Epithelial cell of prostate (primary cell): ENCODE results near the gene ZBTB16.

Experiments used
- DNase-seq: peaks from one replicate; pipeline ENCODE4 v3.0.0-alpha.2; 2011; ENCODE audit warnings: low read depth, low spot score
- H3K27ac ChIP-seq: fragments of 450-650 bp; 2 replicates; pipeline ENCODE4 v1.5.1; 2017; ENCODE audit warnings: mild to moderate bottlenecking

ZBTB16 gene

DNA sequence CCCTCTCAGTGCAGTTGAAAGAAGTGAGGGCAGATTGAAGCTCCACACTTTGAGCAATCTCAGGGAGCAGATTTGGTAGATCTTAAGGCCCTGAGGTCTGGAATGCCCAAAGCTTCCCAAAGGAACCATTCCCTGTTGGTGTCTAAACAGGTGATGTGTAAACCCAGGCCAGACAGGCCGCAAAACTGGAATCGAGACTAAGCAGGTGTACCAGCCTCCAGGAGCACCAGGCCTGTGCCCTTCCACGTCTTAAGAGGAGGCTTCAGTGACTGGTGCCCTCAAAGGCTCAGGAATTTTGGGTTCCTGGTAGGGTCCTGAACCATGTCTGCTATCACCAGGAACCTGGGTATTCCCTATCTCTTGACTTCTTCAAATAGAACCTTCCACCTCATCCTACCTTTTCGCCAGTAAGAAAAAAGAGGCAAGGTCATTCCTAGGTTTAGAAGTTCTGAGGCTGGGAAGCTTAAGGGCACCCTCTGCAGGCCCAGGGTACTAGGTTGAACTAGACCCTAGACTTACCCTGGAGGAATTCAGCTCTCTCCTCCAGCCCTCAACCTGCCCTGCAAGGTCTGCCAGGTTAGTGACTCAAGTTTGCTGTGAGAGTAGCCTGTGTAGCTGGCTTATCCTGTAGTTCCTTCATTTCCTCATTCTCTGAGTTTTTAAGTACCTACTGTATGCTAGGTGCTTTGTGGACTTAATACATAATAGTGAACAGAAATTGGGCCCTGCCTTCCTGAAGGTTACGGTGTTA, 136.6 kb downstream of the ZBTB16 start:
- H3K27ac ChIP-seq: peak overlapping the region; percentile 58
- DNase-seq: peak; percentile 75

DNA sequence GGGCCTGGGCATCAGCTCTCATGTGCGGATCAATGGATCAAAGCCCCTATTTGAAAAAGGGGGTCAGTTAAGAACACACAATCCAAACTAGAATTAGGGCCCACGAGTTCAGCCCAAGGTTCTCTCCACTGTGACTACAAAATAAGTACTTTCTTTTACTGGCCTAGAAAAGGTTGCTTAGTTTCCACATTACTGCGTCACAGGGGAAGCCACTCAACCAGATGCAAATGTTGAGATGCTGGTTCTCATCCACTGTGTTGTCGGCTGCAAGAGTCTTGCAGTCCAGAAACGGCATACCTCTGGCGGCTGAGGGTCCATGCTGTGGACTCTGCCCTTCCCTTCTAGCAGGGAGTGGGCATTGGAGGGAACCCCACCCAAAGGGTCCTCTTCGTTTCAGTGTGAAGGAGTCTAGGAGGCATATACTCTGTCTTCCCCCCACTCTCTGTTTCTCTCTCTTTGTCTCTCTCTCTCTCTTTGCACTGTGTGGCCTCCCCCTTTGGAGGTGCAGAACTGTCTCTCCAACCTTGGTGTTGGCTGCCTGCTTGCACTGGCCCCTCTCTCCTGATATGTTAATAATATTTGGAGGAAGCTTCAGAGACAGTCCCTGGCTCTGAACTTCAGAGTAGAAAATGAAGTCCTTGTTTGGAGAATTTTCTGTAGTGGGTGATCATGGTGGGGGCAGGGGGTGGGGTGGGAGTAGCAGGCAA, 137.6 kb downstream of the ZBTB16 start:
- H3K27ac ChIP-seq: peak overlapping the region; percentile 58

DNA sequence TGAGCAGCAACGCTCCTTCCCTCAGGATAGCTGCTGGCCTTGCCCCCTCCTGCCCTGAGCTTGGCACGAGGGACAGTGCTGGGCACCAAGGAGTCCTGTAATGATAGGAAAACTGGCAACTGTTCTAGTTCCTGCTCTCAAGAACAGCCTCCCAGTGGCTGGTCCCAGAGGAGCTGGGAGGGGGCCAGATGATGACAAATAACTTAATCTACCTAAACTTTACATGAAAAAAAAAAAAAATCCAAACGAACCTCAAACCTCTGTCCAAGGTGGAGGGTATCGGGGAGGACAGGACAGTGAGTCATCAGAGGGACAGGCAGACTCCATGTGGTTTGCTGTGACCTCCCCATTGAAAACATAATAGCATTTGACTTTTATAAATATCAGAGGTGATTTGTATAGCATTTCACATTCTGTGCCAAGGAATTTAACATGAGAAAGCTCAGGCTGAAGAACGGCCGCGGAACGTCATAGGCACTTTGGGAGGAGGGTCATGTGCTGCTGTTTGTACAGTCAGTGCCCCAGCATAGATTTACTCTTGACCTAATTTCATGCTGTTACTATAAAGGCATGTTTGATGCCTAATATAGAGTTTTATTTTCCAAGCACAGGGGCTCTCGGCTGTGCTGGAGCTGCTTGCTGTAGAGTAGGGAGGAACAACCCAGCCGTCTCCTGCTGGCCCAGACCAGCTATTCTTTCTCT, 138.4 kb downstream of the ZBTB16 start:
- peak overlapping the region; percentile 58 for H3K27ac ChIP-seq
- DNase-seq: peak; percentile 43

More for the DNA sequence above, 137.6 kb downstream of the ZBTB16 start:
- no peak for DNase-seq

GRCh38 chr11:114199051-114199450, 139.5 kb downstream of the ZBTB16 start:
- DNase-seq: no peak

DNA sequence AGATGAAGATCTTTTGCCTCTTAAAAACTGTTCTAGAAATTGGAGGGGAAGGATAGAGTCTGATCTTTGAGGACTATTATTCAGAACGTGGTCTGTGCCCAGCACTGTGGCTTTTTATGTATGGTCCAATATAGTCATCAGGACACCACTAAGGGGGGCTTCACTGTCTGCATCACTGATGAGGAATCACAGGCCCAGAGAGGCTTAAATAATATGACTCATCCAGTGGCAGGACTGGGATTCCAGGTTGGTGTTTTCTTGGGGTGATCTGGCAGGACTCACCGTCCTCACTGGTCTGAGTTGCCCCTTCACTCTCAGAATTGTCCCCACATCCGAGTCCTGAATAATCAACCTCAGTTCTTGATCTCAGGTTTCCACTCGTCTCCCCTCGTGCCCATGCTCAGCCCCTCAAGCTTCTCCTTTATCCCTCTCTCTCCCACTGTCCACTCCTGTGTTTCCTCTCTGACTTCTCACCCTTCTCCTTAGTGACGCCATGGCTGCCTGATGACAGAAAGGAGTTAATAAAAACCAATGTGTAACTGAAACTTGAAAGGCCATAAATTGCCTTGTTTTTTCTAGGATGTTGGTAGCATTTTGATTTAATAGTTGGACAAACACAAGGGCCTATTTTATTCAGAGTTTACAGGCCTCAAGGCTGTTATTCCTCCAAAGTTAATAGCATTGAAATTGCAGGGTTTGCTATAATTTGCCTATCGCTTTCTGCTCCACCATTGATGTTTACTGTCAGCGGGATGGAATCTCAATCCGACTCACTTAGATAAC, 141.0 kb downstream of the ZBTB16 start:
- DNase-seq: no peak
- H3K27ac ChIP-seq: no peak overlapping the region

More at GRCh38 chr11:114199051-114199450, 139.5 kb downstream of the ZBTB16 start:
- no peak overlapping the region for H3K27ac ChIP-seq

GRCh38 chr11:114201219-114201618, 141.7 kb downstream of the ZBTB16 start:
- DNase-seq: no peak
- no peak overlapping the region for H3K27ac ChIP-seq

- DNase-seq: no peak
- no peak overlapping the region for H3K27ac ChIP-seq
These were observed 142.6 kb downstream of the ZBTB16 start for GRCh38 chr11:114202011-114202609.

DNA sequence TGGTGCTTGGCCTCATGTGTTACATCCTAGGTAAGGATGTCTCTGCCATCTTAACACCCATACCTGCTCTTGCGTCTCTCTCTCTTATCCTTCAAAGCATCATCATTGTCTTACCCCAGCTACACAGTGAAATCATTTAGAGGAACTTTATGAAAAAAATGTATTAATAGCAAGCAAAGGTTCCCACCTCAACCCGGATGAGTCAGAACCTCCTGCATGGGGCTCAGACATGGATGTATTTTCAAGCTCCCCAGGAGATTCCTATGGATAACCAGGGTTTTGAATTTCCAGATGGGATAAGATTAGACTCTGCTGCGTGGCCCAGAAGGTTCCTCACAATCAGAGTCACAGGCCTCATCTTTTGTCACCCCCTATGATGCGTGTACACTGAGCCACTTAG, 147.6 kb downstream of the ZBTB16 start:
- H3K27ac ChIP-seq: no peak overlapping the region
- no peak for DNase-seq

- DNase-seq: no peak
- no peak overlapping the region for H3K27ac ChIP-seq
These were observed 148.9 kb downstream of the ZBTB16 start for GRCh38 chr11:114208377-114208776.

DNA sequence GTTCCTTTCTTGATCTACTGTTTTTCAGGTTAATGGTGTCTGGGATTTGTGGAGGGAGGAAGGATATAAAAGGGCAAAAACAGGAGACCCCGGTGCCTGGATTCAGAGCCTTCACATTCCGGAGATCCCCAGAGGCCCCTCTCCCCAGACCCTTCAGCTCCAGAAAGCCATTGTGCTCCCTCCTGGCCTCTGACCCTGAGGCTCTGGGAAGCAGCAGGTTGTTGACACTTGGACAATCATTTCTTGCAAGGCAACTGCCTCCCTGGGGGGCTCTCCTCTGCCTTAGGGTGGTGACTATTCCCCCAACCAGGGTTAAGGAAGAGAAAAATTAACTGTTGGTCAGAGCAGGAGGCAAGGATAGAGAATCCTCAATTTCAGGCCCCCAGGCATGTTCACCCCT, 149.8 kb downstream of the ZBTB16 start:
- no peak for DNase-seq
- H3K27ac ChIP-seq: no peak overlapping the region

DNA sequence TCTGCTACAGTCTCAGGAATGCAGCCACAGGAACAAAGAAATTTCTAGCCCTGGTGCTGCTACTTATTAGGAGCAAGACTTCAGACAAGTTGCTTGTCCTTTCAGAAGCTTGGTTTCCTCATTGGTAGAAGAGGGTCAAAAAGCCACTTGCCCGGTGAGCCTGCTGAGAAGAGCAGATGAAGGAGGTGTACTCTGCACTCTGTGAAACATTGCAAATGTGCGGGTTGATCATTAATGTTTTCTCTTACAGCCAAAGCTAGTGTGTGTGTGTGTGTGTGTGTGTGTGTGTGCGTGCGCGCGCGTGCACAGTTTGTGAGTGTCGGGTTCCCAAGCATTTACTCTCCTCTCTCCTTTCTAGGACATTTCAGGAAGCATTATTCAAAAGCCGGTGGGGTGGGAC, 150.4 kb downstream of the ZBTB16 start:
- no peak overlapping the region for H3K27ac ChIP-seq
- DNase-seq: no peak

GRCh38 chr11:114211444-114212121, 152.1 kb downstream of the ZBTB16 start:
- no peak for DNase-seq
- no peak overlapping the region for H3K27ac ChIP-seq

- no peak overlapping the region for H3K27ac ChIP-seq
- DNase-seq: no peak
These were observed 154.1 kb downstream of the ZBTB16 start for GRCh38 chr11:114213622-114214021.

- no peak overlapping the region for H3K27ac ChIP-seq
- DNase-seq: no peak
These were observed 155.9 kb downstream of the ZBTB16 start for GRCh38 chr11:114215428-114215827.

GRCh38 chr11:114215871-114216795, 156.6 kb downstream of the ZBTB16 start:
- no peak for DNase-seq
- no peak overlapping the region for H3K27ac ChIP-seq

DNA sequence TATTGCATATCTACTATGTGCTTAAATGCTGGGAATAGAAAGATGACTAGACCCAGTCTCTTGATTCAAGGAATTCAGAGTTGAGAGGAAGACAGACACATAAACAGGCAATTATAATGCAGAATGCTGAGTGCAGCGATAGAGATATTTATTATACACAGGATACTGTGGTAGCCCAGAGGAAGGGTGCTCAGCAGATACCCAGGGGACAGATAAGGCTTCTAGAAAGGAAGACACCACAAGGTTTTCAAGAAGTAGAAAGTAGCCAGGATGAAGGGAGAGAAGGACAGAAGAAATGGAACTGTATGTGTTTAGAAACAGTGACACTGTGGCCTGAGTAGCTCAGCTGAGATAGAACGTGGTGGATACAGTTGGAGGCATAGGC, 157.3 kb downstream of the ZBTB16 start:
- no peak overlapping the region for H3K27ac ChIP-seq
- DNase-seq: no peak

DNA sequence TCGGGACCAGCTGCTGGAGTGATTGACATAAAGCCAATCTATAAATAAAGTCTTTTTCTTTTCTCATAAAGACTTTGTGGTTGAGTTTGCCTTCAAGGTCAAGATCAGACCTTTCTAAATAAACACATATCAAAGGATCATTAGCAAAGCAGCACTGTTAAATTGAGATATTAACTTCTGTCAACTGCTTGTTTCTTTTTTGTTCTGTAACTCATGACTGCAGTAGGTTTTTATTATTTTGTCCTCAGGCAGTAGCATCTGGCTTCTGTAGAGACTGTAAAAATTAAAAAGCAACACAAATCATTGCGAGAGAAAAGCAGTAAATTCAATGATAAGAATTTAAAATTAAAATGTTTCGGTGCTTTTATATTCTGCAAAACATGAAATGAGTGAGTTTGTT, 159.0 kb downstream of the ZBTB16 start:
- H3K27ac ChIP-seq: no peak overlapping the region
- DNase-seq: no peak

GRCh38 chr11:114219559-114220349, 160.2 kb downstream of the ZBTB16 start:
- no peak for DNase-seq
- no peak overlapping the region for H3K27ac ChIP-seq
